ENCODE results near the gene DVL3. TPM values are rescaled to one million over a fixed set of nuclear protein-coding genes. Genes with fewer than 3 reads are reported as not detected.

Gene DVL3
- total RNA-seq, 1 donor from 2014 or later = 112 TPM

DNA sequence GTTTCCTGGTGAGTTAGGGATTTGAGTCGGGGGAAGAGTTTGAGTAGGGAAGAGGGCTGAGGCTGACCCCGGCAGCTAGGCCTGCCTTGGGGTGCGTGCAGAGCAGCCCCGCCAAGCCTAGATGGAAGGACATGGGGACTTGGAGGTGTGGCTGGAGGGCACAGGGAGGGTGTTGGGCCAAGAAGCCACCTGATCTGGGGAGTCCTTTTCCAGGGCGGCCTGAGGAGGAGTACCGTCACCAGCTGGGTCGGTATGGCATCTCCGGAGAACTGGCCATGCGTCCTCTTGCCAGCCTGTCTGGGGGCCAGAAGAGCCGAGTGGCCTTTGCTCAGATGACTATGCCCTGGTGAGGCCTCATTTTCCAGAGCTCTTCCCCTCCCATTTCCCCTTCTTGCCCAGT, 37.7 kb downstream of the DVL3 start:
- TF ChIP-seq, protein P1, sequence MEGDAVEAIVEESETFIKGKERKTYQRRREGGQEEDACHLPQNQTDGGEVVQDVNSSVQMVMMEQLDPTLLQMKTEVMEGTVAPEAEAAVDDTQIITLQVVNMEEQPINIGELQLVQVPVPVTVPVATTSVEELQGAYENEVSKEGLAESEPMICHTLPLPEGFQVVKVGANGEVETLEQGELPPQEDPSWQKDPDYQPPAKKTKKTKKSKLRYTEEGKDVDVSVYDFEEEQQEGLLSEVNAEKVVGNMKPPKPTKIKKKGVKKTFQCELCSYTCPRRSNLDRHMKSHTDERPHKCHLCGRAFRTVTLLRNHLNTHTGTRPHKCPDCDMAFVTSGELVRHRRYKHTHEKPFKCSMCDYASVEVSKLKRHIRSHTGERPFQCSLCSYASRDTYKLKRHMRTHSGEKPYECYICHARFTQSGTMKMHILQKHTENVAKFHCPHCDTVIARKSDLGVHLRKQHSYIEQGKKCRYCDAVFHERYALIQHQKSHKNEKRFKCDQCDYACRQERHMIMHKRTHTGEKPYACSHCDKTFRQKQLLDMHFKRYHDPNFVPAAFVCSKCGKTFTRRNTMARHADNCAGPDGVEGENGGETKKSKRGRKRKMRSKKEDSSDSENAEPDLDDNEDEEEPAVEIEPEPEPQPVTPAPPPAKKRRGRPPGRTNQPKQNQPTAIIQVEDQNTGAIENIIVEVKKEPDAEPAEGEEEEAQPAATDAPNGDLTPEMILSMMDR (IDR thresholded peaks at IDR 0.05; ENCODE audit: unreplicated experiment) = no peak
- peaks cover 11% of the 10 kb centered on the region for H3K36me3 Mint-ChIP-seq (ENCODE audit: insufficient read depth)
- no peak overlapping the region for H3K4me3 Mint-ChIP-seq (ENCODE audit: low read depth)
- no peaks in the 10 kb centered on the region for H3K27me3 Mint-ChIP-seq
- H3K27ac Mint-ChIP-seq = no peak overlapping the region
- no peaks in the 10 kb centered on the region for H3K4me1 Mint-ChIP-seq (ENCODE audit: low read depth)
- H3K9me3 Mint-ChIP-seq (ENCODE audit: low read depth) = no peaks in the 10 kb centered on the region
- DNase-seq (ENCODE audit: low spot score, unreplicated experiment) = no peak

DNA sequence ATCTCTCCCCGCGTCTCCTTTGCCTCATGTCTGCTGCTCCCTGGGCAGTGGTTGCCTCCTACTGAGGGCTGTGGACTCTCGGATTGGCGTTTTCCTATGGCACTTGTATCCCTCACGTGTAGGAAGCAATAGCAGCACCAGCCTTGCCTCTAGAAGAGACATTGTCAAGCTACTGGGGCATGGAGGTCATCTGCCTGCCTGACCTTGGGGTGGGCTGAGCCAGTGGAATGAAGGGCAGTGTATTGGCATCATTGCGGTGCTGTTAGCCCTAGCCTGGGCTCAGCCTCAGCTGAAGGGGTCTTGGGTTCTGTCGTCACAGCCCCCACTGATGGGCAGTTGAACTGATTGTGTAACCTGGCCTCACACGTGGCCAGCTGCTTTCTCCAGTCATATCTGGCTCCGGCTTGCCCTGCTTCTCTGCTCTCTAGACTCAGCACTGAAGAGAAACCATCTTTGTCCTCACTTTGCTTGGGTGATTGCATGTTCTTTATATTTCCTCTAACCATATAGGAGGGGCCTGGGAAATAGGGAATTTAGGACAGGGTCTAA, 38.9 kb downstream of the DVL3 start:
- H3K27ac Mint-ChIP-seq = no peak overlapping the region
- H3K9me3 Mint-ChIP-seq (ENCODE audit: low read depth) = no peaks in the 10 kb centered on the region
- H3K4me3 Mint-ChIP-seq (ENCODE audit: low read depth) = no peak overlapping the region
- no peaks in the 10 kb centered on the region for H3K27me3 Mint-ChIP-seq
- TF ChIP-seq, protein P1 (IDR thresholded peaks at IDR 0.05; ENCODE audit: unreplicated experiment) = no peak
- H3K4me1 Mint-ChIP-seq (ENCODE audit: low read depth) = no peaks in the 10 kb centered on the region
- no peak for DNase-seq (ENCODE audit: low spot score, unreplicated experiment)
- H3K36me3 Mint-ChIP-seq (ENCODE audit: insufficient read depth) = peaks cover 11% of the 10 kb centered on the region

DNA sequence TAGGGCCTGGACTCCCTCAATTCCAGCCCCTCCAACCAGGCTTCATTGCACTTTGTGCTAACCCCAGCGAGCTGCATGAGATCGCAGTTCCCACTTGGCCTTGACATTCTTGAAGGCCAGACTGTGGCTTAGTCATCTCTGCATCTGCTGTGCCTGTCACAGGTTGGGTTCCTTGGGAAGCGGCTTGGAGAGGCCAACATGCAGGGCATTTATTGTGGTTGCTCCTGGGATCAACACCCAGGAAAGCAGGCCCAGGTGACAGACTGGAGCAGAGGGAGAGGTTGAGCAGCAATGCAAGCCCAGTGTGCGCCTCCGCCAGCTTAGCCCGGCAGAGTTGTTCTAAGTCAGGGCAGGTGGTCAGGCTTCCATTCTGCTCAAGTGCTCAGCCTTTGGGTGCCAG, 41.4 kb downstream of the DVL3 start:
- Mint-ChIP-seq H3K27ac (no peak overlapping the region), H3K27me3 (no peaks in the 10 kb centered on the region), H3K9me3 (ENCODE audit: low read depth) (no peaks in the 10 kb centered on the region), H3K4me3 (ENCODE audit: low read depth) (no peak overlapping the region), H3K4me1 (ENCODE audit: low read depth) (no peaks in the 10 kb centered on the region), H3K36me3 (ENCODE audit: insufficient read depth) (peaks cover 7% of the 10 kb centered on the region)
- no peak for DNase-seq (ENCODE audit: low spot score, unreplicated experiment)
- TF ChIP-seq, protein P1 (IDR thresholded peaks at IDR 0.05; ENCODE audit: unreplicated experiment) = no peak

DNA sequence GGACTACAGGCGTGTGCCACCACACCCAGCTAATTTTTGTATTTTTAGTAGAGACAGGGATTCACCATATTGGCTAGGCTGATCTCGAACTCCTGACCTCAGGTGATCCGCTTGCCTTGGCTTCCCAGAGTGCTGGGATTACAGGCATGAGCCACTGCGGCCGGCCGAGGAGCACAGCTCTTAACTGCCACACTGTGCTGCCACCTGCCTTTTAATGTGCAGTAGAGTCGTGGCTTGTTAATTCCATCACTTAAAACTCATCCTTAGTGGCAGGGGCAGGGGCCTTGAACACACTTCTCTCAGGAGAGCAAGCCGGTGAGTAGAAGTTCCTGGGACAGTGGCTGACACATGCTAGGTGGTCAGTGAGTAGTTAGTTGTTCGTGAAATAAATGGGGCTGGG, 43.3 kb downstream of the DVL3 start:
- H3K9me3 Mint-ChIP-seq (ENCODE audit: low read depth) = no peaks in the 10 kb centered on the region
- no peak overlapping the region for H3K27ac Mint-ChIP-seq
- H3K27me3 Mint-ChIP-seq = no peaks in the 10 kb centered on the region
- no peak overlapping the region for H3K4me3 Mint-ChIP-seq (ENCODE audit: low read depth)
- H3K4me1 Mint-ChIP-seq (ENCODE audit: low read depth) = no peaks in the 10 kb centered on the region
- peaks cover 1% of the 10 kb centered on the region for H3K36me3 Mint-ChIP-seq (ENCODE audit: insufficient read depth)
- TF ChIP-seq, protein P1 (IDR thresholded peaks at IDR 0.05; ENCODE audit: unreplicated experiment) = no peak
- DNase-seq (ENCODE audit: low spot score, unreplicated experiment) = no peak

DNA sequence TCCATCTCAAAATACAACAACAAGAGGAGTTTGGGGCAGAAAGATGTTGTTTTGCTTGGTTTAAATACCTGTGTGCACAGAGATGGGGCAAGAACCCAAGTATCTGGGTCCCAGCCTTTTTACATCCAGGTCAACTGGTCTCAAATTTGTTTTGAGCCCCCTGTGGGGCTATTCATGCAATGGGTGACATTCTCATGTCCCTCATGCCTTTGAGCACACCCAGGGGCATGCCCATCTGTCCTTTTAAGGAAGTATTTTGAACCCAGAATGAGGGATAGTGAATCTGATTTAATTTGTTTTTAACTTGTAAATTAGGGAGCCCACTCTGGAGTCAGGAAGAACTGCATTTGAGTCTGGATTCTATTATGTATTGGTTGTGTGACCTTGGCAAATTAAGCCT, 45.6 kb downstream of the DVL3 start:
- Mint-ChIP-seq H3K9me3 (ENCODE audit: low read depth) (no peaks in the 10 kb centered on the region), H3K36me3 (ENCODE audit: insufficient read depth) (no peaks in the 10 kb centered on the region), H3K4me1 (ENCODE audit: low read depth) (no peaks in the 10 kb centered on the region), H3K27me3 (peaks cover 4% of the 10 kb centered on the region), H3K27ac (no peak overlapping the region), H3K4me3 (ENCODE audit: low read depth) (no peak overlapping the region)
- TF ChIP-seq, protein P1 (IDR thresholded peaks at IDR 0.05; ENCODE audit: unreplicated experiment) = no peak
- DNase-seq (ENCODE audit: low spot score, unreplicated experiment) = no peak
